Activated B cell treated with CpG ODN at 0.5 μM for 24 hours (primary cell): Measurements from ENCODE around the gene EXOC3L1. TPM values are rescaled to one million over a fixed set of nuclear protein-coding genes. Genes with fewer than 3 reads are reported as not detected.
A peak's percentile ranks its signal among the peaks of the same experiment; 100 is the strongest.

Experiments
- ATAC-seq: fragments of 200-7000 bp; cut with Tn5 transposase; one replicate; pipeline ENCODE4 v1.10.0; 2021; ENCODE audit warnings: low read depth, mild to moderate bottlenecking, moderate library complexity
- CTCF ChIA-PET: fragments of 350-600 bp; sonication (Branson Sonifier 250); formaldehyde crosslinking; loops from one replicate; lab custom pipeline; 2021; ENCODE audit warnings: antibody characterized with exemption; lab: Charles Lee
- POLR2A ChIA-PET: fragments of 350-600 bp; sonication (Branson Sonifier 250); formaldehyde crosslinking; loops from one replicate; lab custom pipeline; 2021; ENCODE audit warnings: antibody characterized with exemption; lab: Charles Lee
- DNase-seq: peaks from one replicate; pipeline ENCODE4 v3.0.0; 2022
- H3K27ac Mint-ChIP-seq: one replicate; pipeline ENCODE4 v1.8.0; 2020; ENCODE audit warnings: mixed read lengths
- H3K27me3 Mint-ChIP-seq: one replicate; pipeline ENCODE4 v1.8.0; 2021; ENCODE audit warnings: mixed read lengths
- H3K36me3 Mint-ChIP-seq: one replicate; pipeline ENCODE4 v1.8.0; 2021; ENCODE audit warnings: low read depth, mixed read lengths
- H3K4me1 Mint-ChIP-seq: one replicate; pipeline ENCODE4 v1.8.0; 2021; ENCODE audit warnings: mixed read lengths
- H3K4me3 Mint-ChIP-seq: one replicate; pipeline ENCODE4 v1.8.0; 2020; ENCODE audit warnings: mild to moderate bottlenecking, mixed read lengths
- H3K9me3 Mint-ChIP-seq: one replicate; pipeline ENCODE4 v1.8.0; 2020; ENCODE audit warnings: mixed read lengths
- intact Hi-C: fragments of 100-400 bp; cut with micrococcal nuclease; formaldehyde crosslinking; loops from one replicate; pipeline ENCODE4 v1.15.1; 2024
- total RNA-seq: library from RNA; stranded (reverse); gene quantifications from 2 replicates; pipeline ENCODE4 v1.2.3, GENCODE V29; 2022
- TF ChIP-seq, protein P1 (sequence below): fragments of 200-600 bp; IDR thresholded peaks from one replicate; pipeline ENCODE4 v1.8.0; 2022; ENCODE audit warnings: antibody characterized with exemption, mild to moderate bottlenecking

EXOC3L1 gene
- total RNA-seq, 1 donor from 2014 or later: not detected

DNA sequence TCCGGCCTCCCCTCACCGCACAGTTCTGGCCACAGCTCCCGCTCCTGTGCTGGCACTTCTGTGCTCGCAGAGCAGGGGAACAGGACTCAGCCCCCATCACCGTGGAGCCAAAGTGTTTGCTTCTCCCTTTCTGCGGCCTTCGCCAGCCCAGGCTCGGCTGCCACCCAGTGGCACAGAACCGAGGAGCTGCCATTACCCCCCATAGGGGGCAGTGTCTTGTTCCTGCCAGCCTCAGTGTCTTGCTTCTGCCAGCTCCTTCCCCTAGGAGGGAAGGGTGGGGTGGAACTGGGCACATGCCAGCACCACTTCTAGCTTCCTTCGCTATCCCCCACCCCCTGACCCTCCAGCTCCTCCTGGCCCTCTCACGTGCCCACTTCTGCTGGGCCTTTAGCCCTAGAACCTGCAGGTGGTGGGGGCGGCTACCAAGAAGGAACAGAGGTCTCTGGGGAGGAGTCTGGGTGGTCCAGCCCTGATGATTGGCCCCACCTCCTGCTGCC, 8.3 kb upstream of the EXOC3L1 start:
- H3K4me1 Mint-ChIP-seq: peaks cover 17% of the 10 kb centered on the region
- peaks cover 75% of the 10 kb centered on the region for H3K36me3 Mint-ChIP-seq
- POLR2A ChIA-PET: interaction anchor here (0.5 to 1.7 kb wide), 2 partner anchors 46 to 62 kb away, joined by 6 to 8 read pairs; no protein-coding TSS in a partner anchor
- intact Hi-C loops: no loop called here
- DNase-seq (no peak), ATAC-seq (peak; percentile 58)
- H3K27ac Mint-ChIP-seq: peak overlapping the region; percentile 65
- H3K4me3 Mint-ChIP-seq: no peak overlapping the region
- CTCF ChIA-PET: interaction anchor here (0.9 to 1.5 kb wide), 2 partner anchors 15 to 28 kb away, joined by 3 to 5 read pairs; partner anchors contain the start of genes MATCAP1 and TMEM208
- no peaks in the 10 kb centered on the region for H3K9me3 Mint-ChIP-seq
- TF ChIP-seq, protein P1, sequence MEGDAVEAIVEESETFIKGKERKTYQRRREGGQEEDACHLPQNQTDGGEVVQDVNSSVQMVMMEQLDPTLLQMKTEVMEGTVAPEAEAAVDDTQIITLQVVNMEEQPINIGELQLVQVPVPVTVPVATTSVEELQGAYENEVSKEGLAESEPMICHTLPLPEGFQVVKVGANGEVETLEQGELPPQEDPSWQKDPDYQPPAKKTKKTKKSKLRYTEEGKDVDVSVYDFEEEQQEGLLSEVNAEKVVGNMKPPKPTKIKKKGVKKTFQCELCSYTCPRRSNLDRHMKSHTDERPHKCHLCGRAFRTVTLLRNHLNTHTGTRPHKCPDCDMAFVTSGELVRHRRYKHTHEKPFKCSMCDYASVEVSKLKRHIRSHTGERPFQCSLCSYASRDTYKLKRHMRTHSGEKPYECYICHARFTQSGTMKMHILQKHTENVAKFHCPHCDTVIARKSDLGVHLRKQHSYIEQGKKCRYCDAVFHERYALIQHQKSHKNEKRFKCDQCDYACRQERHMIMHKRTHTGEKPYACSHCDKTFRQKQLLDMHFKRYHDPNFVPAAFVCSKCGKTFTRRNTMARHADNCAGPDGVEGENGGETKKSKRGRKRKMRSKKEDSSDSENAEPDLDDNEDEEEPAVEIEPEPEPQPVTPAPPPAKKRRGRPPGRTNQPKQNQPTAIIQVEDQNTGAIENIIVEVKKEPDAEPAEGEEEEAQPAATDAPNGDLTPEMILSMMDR: no peak
- no peaks in the 10 kb centered on the region for H3K27me3 Mint-ChIP-seq

DNA sequence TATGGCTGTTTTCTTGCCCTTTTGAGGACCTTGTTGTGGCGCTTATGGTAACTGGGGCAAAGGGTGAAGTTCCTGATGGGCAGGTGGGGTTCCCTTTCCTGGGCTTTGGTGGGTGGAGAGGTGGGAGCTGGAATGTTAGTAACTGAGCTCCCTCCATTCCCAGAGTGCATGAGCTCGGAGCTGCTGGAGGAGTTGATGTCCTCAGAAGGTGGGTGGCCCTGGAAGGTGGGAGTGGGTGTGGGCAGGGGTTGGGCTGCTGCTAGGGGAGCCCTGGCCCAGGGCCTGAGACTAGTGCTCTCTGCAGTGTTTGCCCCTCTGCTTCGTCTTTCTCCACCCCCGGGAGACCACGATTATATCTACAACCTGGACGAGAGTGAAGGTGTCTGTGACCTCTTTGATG, 7.8 kb upstream of the EXOC3L1 start:
- intact Hi-C loops: no loop called here
- no peak for ATAC-seq
- no peak for DNase-seq
- TF ChIP-seq, protein P1: no peak
- H3K36me3 Mint-ChIP-seq: peaks cover 76% of the 10 kb centered on the region
- H3K4me1 Mint-ChIP-seq: peaks cover 22% of the 10 kb centered on the region
- H3K27ac Mint-ChIP-seq: no peak overlapping the region
- H3K4me3 Mint-ChIP-seq: no peak overlapping the region
- no peaks in the 10 kb centered on the region for H3K9me3 Mint-ChIP-seq
- ChIA-PET CTCF (interaction anchor here (0.9 to 1.5 kb wide), 2 partner anchors 14 to 29 kb away, joined by 3 to 5 read pairs; partner anchors contain the start of genes MATCAP1 and TMEM208), POLR2A (interaction anchor here (0.9 to 1.7 kb wide), 2 partner anchors 29 to 46 kb away, joined by 3 to 6 read pairs; partner anchors contain the start of gene TMEM208)
- no peaks in the 10 kb centered on the region for H3K27me3 Mint-ChIP-seq

DNA sequence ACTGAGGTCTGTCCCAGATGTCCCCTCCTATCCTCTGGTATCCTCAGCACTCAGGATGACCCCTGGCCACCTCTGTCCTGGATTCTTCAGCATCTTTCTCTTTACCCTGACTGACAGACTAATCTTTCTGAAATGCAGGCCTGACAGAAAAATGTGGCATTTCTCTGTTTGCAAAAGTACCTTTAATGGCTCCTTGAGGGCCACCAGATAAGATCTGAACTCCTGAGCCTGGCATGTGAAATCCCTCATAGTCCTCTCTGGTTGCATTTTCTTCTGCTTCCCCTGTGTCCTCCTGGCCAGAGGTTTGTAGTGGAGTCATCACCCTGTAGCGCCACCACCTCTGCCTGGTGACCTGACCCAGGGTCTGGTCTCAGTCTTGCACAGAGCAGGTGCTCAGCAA, 6.9 kb upstream of the EXOC3L1 start:
- CTCF ChIA-PET: no interaction called here
- H3K4me3 Mint-ChIP-seq: no peak overlapping the region
- TF ChIP-seq, protein P1: no peak
- peaks cover 71% of the 10 kb centered on the region for H3K36me3 Mint-ChIP-seq
- DNase-seq (no peak), ATAC-seq (no peak)
- peaks cover 27% of the 10 kb centered on the region for H3K4me1 Mint-ChIP-seq
- H3K27me3 Mint-ChIP-seq: no peaks in the 10 kb centered on the region
- POLR2A ChIA-PET: interaction anchor here (0.9 kb wide), 1 partner anchor 30 kb away, joined by 3 read pairs; the partner anchor contains the start of gene TMEM208
- no peak overlapping the region for H3K27ac Mint-ChIP-seq
- no peaks in the 10 kb centered on the region for H3K9me3 Mint-ChIP-seq
- intact Hi-C loops: no loop called here

DNA sequence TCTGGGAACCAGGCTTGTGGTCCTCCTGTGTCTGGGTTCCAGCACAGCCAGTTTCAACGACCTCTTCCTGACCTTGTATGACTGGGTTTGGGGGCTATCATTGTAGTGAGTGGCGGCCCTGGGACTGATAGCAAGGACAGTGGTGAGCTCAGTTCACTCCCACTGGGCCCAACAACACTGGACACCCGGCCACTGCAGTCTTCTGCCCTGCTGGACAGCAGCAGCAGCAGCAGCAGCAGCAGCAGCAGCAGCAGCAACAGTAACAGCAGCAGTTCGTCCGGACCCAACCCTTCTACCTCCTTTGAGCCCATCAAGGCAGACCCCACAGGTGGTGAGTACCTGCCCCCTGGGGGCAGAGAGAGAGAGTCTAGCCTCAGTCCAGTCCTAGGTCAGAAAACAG, 5.7 kb upstream of the EXOC3L1 start:
- Mint-ChIP-seq H3K27me3 (no peaks in the 10 kb centered on the region), H3K9me3 (no peaks in the 10 kb centered on the region), H3K4me3 (no peak overlapping the region), H3K36me3 (peaks cover 62% of the 10 kb centered on the region), H3K27ac (no peak overlapping the region), H3K4me1 (peaks cover 34% of the 10 kb centered on the region)
- intact Hi-C loops: no loop called here
- TF ChIP-seq, protein P1: no peak
- ATAC-seq (no peak), DNase-seq (no peak)
- CTCF ChIA-PET: no interaction called here
- POLR2A ChIA-PET: interaction anchor here (0.6 kb wide), 1 partner anchor 129 kb away, joined by 3 read pairs; no protein-coding TSS in a partner anchor

DNA sequence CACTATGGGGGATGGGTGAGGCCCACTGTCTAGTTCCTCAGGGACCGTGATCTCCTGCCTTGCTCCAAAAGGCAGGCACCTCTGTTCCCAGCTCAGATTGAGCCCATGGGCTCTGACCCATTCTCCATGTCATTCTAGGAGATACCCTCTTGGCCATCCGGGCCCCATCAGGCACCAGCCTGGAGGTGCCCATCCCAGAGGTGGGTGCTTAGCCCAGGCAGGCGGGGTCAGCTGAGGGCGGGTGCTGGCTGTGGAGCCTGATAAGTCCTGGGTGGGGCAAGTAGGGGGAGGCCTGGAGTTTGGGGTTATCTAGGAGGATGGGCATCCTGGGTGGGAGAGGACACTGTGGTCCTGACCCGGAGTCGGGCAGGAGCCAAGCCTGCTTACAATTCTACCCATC, 4.3 kb upstream of the EXOC3L1 start:
- POLR2A ChIA-PET: no interaction called here
- TF ChIP-seq, protein P1: no peak
- DNase-seq (no peak), ATAC-seq (no peak)
- no peaks in the 10 kb centered on the region for H3K27me3 Mint-ChIP-seq
- peaks cover 34% of the 10 kb centered on the region for H3K4me1 Mint-ChIP-seq
- CTCF ChIA-PET: interaction anchor here (0.6 kb wide), 1 partner anchor 51 kb away, joined by 3 read pairs; no protein-coding TSS in a partner anchor
- intact Hi-C loops: no loop called here
- H3K27ac Mint-ChIP-seq: no peak overlapping the region
- no peaks in the 10 kb centered on the region for H3K9me3 Mint-ChIP-seq
- H3K4me3 Mint-ChIP-seq: peak overlapping the region; percentile 87
- peaks cover 53% of the 10 kb centered on the region for H3K36me3 Mint-ChIP-seq
